HG03139 (cell line): Measurements from ENCODE around the gene ZSWIM4.

Experiments
- ATAC-seq: cut with Tn5 transposase; IDR thresholded peaks from one replicate; pipeline ENCODE4 v1.9.1; 2021; ENCODE audit not compliant: unreplicated experiment

Gene ZSWIM4

GRCh38 chr19:13870873-13871272 is 75.6 kb downstream of the ZSWIM4 start:
- no peak for ATAC-seq

DNA sequence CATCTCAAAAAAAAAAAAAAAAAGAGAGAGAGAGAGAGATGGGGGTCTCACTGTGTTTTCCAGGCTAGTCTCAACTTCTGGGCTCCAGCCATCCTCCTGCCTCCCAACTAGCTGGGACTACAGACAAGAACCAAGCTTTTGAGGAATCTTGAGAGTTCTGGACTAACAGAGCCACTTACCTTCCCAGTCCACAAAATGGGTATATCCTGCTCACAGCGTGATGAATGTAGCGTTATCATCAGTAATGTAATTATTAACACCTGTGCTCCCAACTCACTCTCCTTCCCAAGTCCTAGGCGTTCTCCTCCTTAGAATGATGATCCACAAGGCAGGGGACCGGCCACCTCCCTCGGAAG is 77.1 kb downstream of the ZSWIM4 start:
- ATAC-seq = no peak

- ATAC-seq = no peak
These were observed 77.6 kb downstream of the ZSWIM4 start for GRCh38 chr19:13872695-13873389.

DNA sequence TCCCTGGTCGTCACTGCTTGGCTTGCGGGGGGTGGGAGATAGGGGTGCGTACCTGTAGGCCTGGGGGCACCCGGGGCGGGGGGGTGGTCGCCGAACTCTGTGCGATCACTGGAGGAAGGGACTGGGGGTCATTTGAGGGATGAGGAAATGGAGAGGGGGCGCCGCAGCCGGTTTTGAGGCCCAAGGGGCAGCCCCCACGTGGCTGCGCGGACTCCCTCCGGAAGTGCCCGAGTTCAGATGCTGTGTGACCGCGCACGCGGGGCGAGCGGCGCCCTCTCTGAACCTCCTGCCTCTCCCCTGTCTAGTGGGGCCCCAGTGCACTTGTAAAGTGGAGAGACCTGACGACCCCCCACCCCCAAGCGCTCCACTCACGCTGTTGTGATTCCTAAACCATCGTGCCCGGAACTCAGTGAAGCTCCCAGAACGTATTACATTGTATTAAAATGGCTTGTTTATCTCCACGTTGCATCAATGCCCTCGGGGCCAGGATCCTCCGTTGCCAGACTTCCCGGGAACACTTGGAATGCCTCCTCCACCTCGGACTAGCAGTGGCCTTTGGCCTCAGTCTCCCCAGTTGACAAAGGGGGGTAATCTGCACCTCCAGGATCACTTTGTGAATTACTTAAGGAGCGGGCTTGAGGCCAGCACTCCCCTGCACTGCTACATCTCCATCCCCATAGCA is 78.7 kb downstream of the ZSWIM4 start:
- ATAC-seq = no peak

- ATAC-seq = no peak
These were observed 80.6 kb downstream of the ZSWIM4 start for GRCh38 chr19:13875824-13876223.

DNA sequence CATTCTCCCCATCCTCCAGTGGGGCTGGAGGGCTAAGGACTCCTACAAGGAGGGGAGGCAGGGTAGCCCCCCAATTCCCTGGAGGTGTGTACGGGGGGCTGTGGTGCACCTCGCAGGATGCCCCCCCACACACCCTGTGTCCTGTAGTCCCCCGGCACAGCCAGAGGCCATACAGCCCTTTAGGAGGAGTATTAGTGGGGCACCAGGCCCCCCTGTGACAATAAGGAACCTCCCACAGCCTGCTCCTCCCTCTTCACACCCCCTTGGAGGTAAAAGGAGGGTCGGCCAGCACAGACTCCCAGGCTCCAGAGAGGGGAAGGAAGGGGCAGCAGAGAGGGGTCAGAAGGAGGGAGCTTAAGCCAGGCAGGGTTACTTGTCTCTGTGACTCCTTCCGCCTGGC is 81.6 kb downstream of the ZSWIM4 start, which contains the start of gene NANOS3:
Gene NANOS3 (plus strand): TSS at position 301 of the 400 bp plus-strand sequence. CDS start 115 bp downstream, outside the sequence.
- ATAC-seq = no peak

DNA sequence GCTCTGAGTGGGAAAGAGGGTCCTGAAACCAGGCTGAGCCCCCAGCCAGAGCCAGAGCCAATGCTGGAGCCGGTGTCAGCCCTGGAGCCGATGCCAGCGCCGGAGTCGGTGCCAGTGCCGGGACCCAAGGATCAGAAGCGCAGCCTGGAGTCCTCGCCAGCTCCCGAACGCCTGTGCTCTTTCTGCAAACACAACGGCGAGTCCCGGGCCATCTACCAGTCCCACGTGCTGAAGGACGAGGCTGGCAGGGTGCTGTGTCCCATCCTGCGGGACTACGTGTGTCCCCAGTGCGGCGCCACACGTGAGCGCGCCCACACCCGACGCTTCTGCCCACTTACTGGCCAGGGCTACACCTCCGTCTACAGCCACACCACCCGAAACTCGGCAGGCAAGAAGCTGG is 82.1 kb downstream of the ZSWIM4 start:
- no peak for ATAC-seq

- ATAC-seq = peak; percentile 81
These were observed 85.1 kb downstream of the ZSWIM4 start for GRCh38 chr19:13880059-13881043.

GRCh38 chr19:13881251-13881691 is 86.0 kb downstream of the ZSWIM4 start:
- no peak for ATAC-seq
